K562 (cell line): ENCODE results near the gene PUM1. TPM values are rescaled to one million over a fixed set of nuclear protein-coding genes. Genes with fewer than 3 reads are reported as not detected.

ENCODE experiments used
- ATAC-seq: fragments of 200-7000 bp; cut with Tn5 transposase; 3 replicates; pipeline ENCODE4 v1.9.1; 2020; ENCODE audit warnings: moderate library complexity
- BruUV-seq: library from RNA; stranded (reverse); fragments of 400-500 nt; replicated peaks from 2 replicates; lab custom pipeline; 2021; lab: Mats Ljungman, UMichigan
- CTCF ChIA-PET: fragments of 300-600 bp; formaldehyde crosslinking; extraction: SDS; loops from one replicate; lab custom pipeline; 2021; ENCODE audit warnings: low intra/inter-chr PET ratio; lab: Yijun Ruan, JAX
- POLR2A ChIA-PET: fragments of 300-600, 350-650 bp; sonication (Branson Sonifier 250); formaldehyde crosslinking; extraction: SDS; loops from one replicate; lab custom pipeline; 2021; ENCODE audit warnings: antibody characterized with exemption, inconsistent platforms; lab: Yijun Ruan, JAX
- DNase-seq, 4 experiments: peaks; one replicate each; pipeline versions ENCODE4 v3.0.0 to v3.0.0-alpha.2; 2011 to 2018; ENCODE audit warnings: low spot score in 3 of 4, mixed read lengths in 3 of 4; ENCODE audit errors: extremely low read depth in 1 of 4
- FAIRE-seq: peaks from 2 replicates; lab custom pipeline; 2011; peaks lifted over from hg19 to GRCh38; lab: Jason Lieb, UNC
- H2AFZ ChIP-seq: 2 replicates; pipeline ENCODE4 v1.6.0; 2011; ENCODE audit warnings: low read depth, low read length, control low read depth, inconsistent platforms
- H3K27ac ChIP-seq: fragments of 200-600 bp; 3 replicates; pipeline ENCODE4 v1.8.0; 2011; ENCODE audit warnings: low read depth, mild to moderate bottlenecking, control low read depth, inconsistent platforms, low read length, moderate library complexity, mixed read lengths; ENCODE audit errors: extremely low read depth
- H3K27me3 ChIP-seq, 2 experiments: fragments of 300-600 bp in 1 of 2; 2 replicates in 1 of 2; 3 replicates in 1 of 2; pipeline versions ENCODE4 v1.6.0 to v1.8.0; 2011; ENCODE audit warnings: inconsistent platforms in 2 of 2, low read length in 2 of 2, mild to moderate bottlenecking in 1 of 2, mixed read lengths in 1 of 2, moderate library complexity in 1 of 2; ENCODE audit not compliant: control insufficient read depth in 2 of 2, insufficient read depth in 2 of 2
- H3K36me3 ChIP-seq: fragments of 300-600 bp; 3 replicates; pipeline ENCODE4 v1.8.0; 2011; ENCODE audit warnings: mild to moderate bottlenecking, low read length, inconsistent platforms; ENCODE audit not compliant: control insufficient read depth, insufficient read depth
- H3K4me1 ChIP-seq, 2 experiments: fragments of 200-600 bp in 1 of 2; replicated peaks in 1 of 2; 2 replicates in 1 of 2; 3 replicates in 1 of 2; pipeline versions ENCODE4 v1.5.1 to v1.8.0; 2011; ENCODE audit warnings: inconsistent platforms in 2 of 2, low read length in 2 of 2, mild to moderate bottlenecking in 1 of 2, mixed read lengths in 1 of 2, moderate library complexity in 1 of 2; ENCODE audit not compliant: control insufficient read depth in 2 of 2, insufficient read depth in 2 of 2
- H3K4me2 ChIP-seq: 2 replicates; pipeline ENCODE4 v1.6.1; 2011; ENCODE audit warnings: low read length, control low read depth, inconsistent platforms, mixed read lengths; ENCODE audit not compliant: insufficient read depth
- H3K4me3 ChIP-seq: fragments of 200-600 bp; sonication (generic), shearing (Covaris generic); 2 replicates; pipeline ENCODE4 v1.5.1; 2016; ENCODE audit warnings: control low read depth, inconsistent platforms
- H3K79me2 ChIP-seq: fragments of 200-600 bp; 3 replicates; pipeline ENCODE4 v1.8.0; 2011; ENCODE audit warnings: low read length, inconsistent platforms; ENCODE audit not compliant: control insufficient read depth, insufficient read depth
- H3K9ac ChIP-seq, 2 experiments: 2 replicates each; pipeline versions ENCODE4 v1.6.0 to v1.6.1; 2011; ENCODE audit warnings: low read depth in 2 of 2, low read length in 2 of 2, control low read depth in 1 of 2, inconsistent platforms in 1 of 2, mild to moderate bottlenecking in 1 of 2, mixed read lengths in 1 of 2; ENCODE audit not compliant: insufficient read depth in 1 of 2
- H3K9me1 ChIP-seq: one replicate; pipeline ENCODE4 v1.6.0; 2011; ENCODE audit warnings: inconsistent platforms, mild to moderate bottlenecking, low read length, moderate library complexity; ENCODE audit not compliant: control insufficient read depth, insufficient read depth
- H3K9me3 ChIP-seq: replicated peaks from 2 replicates; pipeline ENCODE4 v1.5.1; 2011; ENCODE audit warnings: low read depth, low read length, inconsistent platforms; ENCODE audit not compliant: control insufficient read depth, insufficient read depth
- H4K20me1 ChIP-seq: replicated peaks from 2 replicates; pipeline ENCODE4 v1.6.1; 2011; ENCODE audit warnings: low read length, inconsistent platforms, mixed read lengths; ENCODE audit not compliant: control insufficient read depth, insufficient read depth
- BCOR ChIP-seq: fragments of 450-650 bp; IDR thresholded peaks from 2 replicates; pipeline ENCODE4 v1.6.1; 2016
- BRD9 ChIP-seq: fragments of 450-650 bp; IDR thresholded peaks from 2 replicates; pipeline ENCODE4 v1.6.1; 2018; ENCODE audit warnings: low read depth; ENCODE audit not compliant: partially characterized antibody
- DLX4 ChIP-seq: fragments of 250-450 bp; sonication (Bioruptor Pico); IDR thresholded peaks from 2 replicates; pipeline ENCODE4 v1.6.1; 2021; ENCODE audit warnings: mild to moderate bottlenecking
- HDAC2 ChIP-seq: fragments of 450-650 bp; IDR thresholded peaks from 2 replicates; pipeline ENCODE4 v1.6.1; 2016; ENCODE audit warnings: mild to moderate bottlenecking
- KDM1A ChIP-seq, 2 experiments: fragments of 450-650 bp; IDR thresholded peaks; 2 replicates each; pipeline ENCODE4 v1.6.1; 2016; ENCODE audit warnings: mild to moderate bottlenecking in 2 of 2
- KHSRP ChIP-seq: fragments of 450-650 bp; IDR thresholded peaks from 2 replicates; pipeline ENCODE4 v1.6.1; 2017
- RBM25 ChIP-seq: fragments of 200-400 bp; formaldehyde crosslinking; IDR thresholded peaks from 2 replicates; pipeline ENCODE4 v1.6.1; 2018; ENCODE audit warnings: low read length, low read depth, moderate library complexity; ENCODE audit not compliant: severe bottlenecking
- RCOR1 ChIP-seq, 2 experiments: IDR thresholded peaks; 2 replicates each; pipeline ENCODE4 v1.6.1; 2012; ENCODE audit warnings: low read depth in 2 of 2, low read length in 2 of 2, borderline replicate concordance in 1 of 2, improper control_type of control experiment in 1 of 2
- SMARCA5 ChIP-seq: fragments of 450-650 bp; IDR thresholded peaks from 2 replicates; pipeline ENCODE4 v1.6.1; 2016
- TCF15 ChIP-seq: fragments of 250-450 bp; sonication (Bioruptor Pico); IDR thresholded peaks from 2 replicates; pipeline ENCODE4 v1.8.0; 2022; ENCODE audit warnings: moderate library complexity, mild to moderate bottlenecking, inconsistent platforms
- USF1 ChIP-seq: sonication (generic); formaldehyde crosslinking; IDR thresholded peaks from 2 replicates; pipeline ENCODE4 v1.9.0; 2022; ENCODE audit warnings: mild to moderate bottlenecking, missing genetic modification reagents
- ZFP36 ChIP-seq: fragments of 150-350 bp; IDR thresholded peaks from 2 replicates; pipeline ENCODE4 v1.6.1; 2018; ENCODE audit warnings: low read length, low read depth; ENCODE audit not compliant: partially characterized antibody
- WGBS: fragments of 100-300 bp; shearing (Covaris generic); methylation state at CpG from one replicate; pipeline ENCODE4 v1.1.6; 2016; ENCODE audit warnings: low coverage, mixed read lengths; ENCODE audit not compliant: insufficient coverage; ENCODE audit errors: missing lambda C conversion rate; 5-methylcytosine and 5-hydroxymethylcytosine counted together
- in situ Hi-C: fragments of 300-500 bp; cut with MboI; formaldehyde crosslinking; loops from 4 replicates; pipeline ENCODE4 v1.15.0; 2018; ENCODE audit warnings: inconsistent platforms, mixed read lengths
- intact Hi-C: fragments of 100-400 bp; cut with micrococcal nuclease; formaldehyde crosslinking; loops from 2 replicates; pipeline ENCODE4 v1.14.2; 2022
- polyA plus RNA-seq, 8 experiments: library from polyadenylated mRNA; depleted of rRNA in 4 of 8; stranded (reverse) in 5 of 8; unstranded in 3 of 8; fragments of >200 nt; fragmentation: Nextera tagmentation in 2 of 8; fragmentation: Illumina TruSeq in 1 of 8; extraction: Ambion mirVana in 2 of 8; extraction: Trizol in 1 of 8; gene quantifications; 2 replicates each; pipeline versions ENCODE4 v1.2.1 to v1.2.3, GENCODE V29; 2011 to 2014; ENCODE audit warnings: inconsistent platforms in 1 of 8, missing spikeins in 1 of 8
- total RNA-seq, 7 experiments: library from RNA; depleted of rRNA in 6 of 7; stranded (reverse); fragments of >200 nt in 6 of 7; fragmentation: Illumina TruSeq in 2 of 7; extraction: Trizol in 2 of 7; gene quantifications; 2 replicates each; pipeline versions ENCODE4 v1.2.1 to v1.2.3, GENCODE V29; 2011 to 2021; ENCODE audit warnings: low replicate concordance in 1 of 7
- TF ChIP-seq, protein P1 (sequence below): sonication (generic); formaldehyde crosslinking; IDR thresholded peaks from 2 replicates; pipeline ENCODE4 v1.8.1; 2023; ENCODE audit warnings: mild to moderate bottlenecking, missing genetic modification reagents

The PUM1 gene
- total and polyA plus RNA-seq, 9 of the 15 experiments (the other 6 are each of a cell fraction or from before 2014, with no cell fraction given): 37.7 to 104 (median 55.7) TPM

GRCh38 chr1:30900931-30901560 lies 164.5 kb downstream of the PUM1 start:
- no peak for FAIRE-seq
- no peak overlapping the region for H2AFZ ChIP-seq
- peaks cover 51 to 57% of the 10 kb centered on the region in 2 experiments for H3K4me1 ChIP-seq
- no TSS peak for BruUV-seq
- no peak for ATAC-seq
- CTCF ChIA-PET: no interaction called here
- no peak overlapping the region for H3K4me2 ChIP-seq
- H3K9me3 ChIP-seq: no peaks in the 10 kb centered on the region
- H3K27ac ChIP-seq: peak overlapping the region; percentile 37; the same call in 2 of the 3 replicates
- peaks cover 8% of the 10 kb centered on the region for H3K9me1 ChIP-seq
- H4K20me1 ChIP-seq: peaks cover 15% of the 10 kb centered on the region
- in situ Hi-C loops: no loop called here
- no peaks in the 10 kb centered on the region for H3K27me3 ChIP-seq
- H3K79me2 ChIP-seq: peaks cover 11% of the 10 kb centered on the region
- whole genome bisulfite sequencing: 76% methylated on average over 3 of the region's 3 CpGs
- peak overlapping the region in 1 of 2 experiments; percentile 64; a peak in 1 of 4 replicates for H3K9ac ChIP-seq
- no peak overlapping the region for H3K4me3 ChIP-seq
- TF ChIP-seq DLX4 (CRISPR knock-in tag) (no peak), USF1 (peak; percentile 41; the same call in 1 of the 2 replicates), RBM25 (peak; percentile 83), BCOR (peak; percentile 84), HDAC2 (peak; percentile 66; the same call in 1 of the 2 replicates), KHSRP (no peak), ZFP36 (peak; percentile 85), SMARCA5 (peak; percentile 77; the same call in 1 of the 2 replicates), KDM1A (IDR thresholded peaks at IDR 0.05) (peak in 1 of 2 experiments; percentile 64; a peak in 2 of 4 replicates), RCOR1 (IDR thresholded peaks at IDR 0.05; ENCODE audit: borderline replicate concordance in 1 of 2, low read depth in 2 of 2, low read length in 2 of 2) (peak in 1 of 2 experiments; percentile 64; a peak in 1 of 4 replicates), TCF15 (no peak), BRD9 (peak; percentile 61)
- TF ChIP-seq, protein P1, sequence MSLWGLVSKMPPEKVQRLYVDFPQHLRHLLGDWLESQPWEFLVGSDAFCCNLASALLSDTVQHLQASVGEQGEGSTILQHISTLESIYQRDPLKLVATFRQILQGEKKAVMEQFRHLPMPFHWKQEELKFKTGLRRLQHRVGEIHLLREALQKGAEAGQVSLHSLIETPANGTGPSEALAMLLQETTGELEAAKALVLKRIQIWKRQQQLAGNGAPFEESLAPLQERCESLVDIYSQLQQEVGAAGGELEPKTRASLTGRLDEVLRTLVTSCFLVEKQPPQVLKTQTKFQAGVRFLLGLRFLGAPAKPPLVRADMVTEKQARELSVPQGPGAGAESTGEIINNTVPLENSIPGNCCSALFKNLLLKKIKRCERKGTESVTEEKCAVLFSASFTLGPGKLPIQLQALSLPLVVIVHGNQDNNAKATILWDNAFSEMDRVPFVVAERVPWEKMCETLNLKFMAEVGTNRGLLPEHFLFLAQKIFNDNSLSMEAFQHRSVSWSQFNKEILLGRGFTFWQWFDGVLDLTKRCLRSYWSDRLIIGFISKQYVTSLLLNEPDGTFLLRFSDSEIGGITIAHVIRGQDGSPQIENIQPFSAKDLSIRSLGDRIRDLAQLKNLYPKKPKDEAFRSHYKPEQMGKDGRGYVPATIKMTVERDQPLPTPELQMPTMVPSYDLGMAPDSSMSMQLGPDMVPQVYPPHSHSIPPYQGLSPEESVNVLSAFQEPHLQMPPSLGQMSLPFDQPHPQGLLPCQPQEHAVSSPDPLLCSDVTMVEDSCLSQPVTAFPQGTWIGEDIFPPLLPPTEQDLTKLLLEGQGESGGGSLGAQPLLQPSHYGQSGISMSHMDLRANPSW (CRISPR knock-in tag): no peak
- intact Hi-C loops: no loop called here
- no peak for DNase-seq
- no peaks in the 10 kb centered on the region for H3K36me3 ChIP-seq
- POLR2A ChIA-PET: interaction anchor here (0.7 kb wide), 1 partner anchor 9 kb away, joined by 3 read pairs; no protein-coding TSS in a partner anchor
